Ramos (cell line): ENCODE data around the gene MAN1A1.

Source experiments
- in situ Hi-C: fragments of 300-500 bp; cut with MboI; formaldehyde crosslinking; loops from one replicate; pipeline ENCODE4 v1.14.3; 2022; ENCODE audit warnings: low sequenced_read_pairs; ENCODE audit not compliant: unreplicated experiment

MAN1A1 gene

DNA sequence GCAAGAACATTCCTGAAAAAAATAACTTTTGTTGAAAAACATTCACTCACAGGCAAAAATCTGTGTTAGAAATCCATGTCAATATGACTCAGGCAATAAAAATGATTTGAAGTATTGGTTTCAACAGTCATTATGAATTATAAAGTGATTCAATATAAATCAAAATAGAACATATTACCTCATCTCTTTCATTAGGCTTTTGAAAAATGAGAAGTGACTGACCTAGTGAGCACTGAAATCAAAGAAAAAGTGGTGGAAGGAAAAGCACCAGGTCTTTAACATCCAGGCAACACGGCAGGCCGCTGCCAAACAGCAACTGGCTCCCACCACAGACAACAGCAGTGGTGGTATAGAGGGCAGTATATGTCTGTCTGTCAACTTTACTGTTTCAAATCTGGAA is 68.9 kb downstream of the MAN1A1 start:
- in situ Hi-C loops: no loop called here

DNA sequence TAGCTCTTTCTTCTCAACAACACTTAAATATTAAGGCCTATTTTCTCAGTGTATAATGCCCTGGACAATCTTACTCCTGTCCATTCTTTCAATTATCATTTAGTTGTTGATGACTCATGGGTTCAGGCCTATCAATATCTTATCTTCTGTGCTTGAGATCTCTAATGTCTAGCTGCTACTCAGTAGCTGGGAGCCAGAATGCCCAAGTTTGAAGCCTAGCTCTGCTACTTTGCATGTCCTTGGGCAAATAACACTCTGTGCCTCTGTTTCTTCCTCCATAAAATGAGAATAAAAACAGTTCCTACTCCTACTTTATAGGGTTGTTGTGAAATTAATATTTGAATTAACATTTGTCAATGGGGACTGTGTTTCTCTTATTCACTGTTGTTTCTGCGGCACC is 69.5 kb downstream of the MAN1A1 start:
- in situ Hi-C loops: no loop called here

DNA sequence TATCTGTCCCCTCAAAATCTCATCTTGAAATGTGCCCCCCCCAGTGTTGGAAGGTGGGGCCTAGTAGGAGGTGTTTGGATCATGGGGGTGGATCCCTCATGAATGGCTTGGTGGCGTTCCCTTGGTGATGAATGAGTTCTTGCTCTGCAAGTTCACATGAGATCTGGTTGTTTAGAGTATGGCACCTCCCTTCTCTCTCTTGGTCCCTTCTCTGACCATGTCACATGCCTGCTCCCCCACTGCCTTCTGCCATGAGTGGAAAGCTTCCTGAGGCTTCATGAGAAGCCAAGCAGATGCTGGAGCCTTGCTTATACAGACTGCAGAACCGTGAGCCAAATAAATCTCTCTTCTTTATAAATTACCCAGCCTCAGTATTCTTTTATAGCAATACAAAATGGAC is 70.9 kb downstream of the MAN1A1 start:
- in situ Hi-C loops: no loop called here

- in situ Hi-C loops: no loop called here
Measured at GRCh38 chr6:119277052-119277451, 72.5 kb downstream of the MAN1A1 start.

- in situ Hi-C loops: no loop called here
Measured at GRCh38 chr6:119276211-119276610, 73.3 kb downstream of the MAN1A1 start.

GRCh38 chr6:119274197-119274595 is 75.4 kb downstream of the MAN1A1 start:
- in situ Hi-C loops: no loop called here

GRCh38 chr6:119273272-119274196 is 76.0 kb downstream of the MAN1A1 start:
- in situ Hi-C loops: no loop called here

DNA sequence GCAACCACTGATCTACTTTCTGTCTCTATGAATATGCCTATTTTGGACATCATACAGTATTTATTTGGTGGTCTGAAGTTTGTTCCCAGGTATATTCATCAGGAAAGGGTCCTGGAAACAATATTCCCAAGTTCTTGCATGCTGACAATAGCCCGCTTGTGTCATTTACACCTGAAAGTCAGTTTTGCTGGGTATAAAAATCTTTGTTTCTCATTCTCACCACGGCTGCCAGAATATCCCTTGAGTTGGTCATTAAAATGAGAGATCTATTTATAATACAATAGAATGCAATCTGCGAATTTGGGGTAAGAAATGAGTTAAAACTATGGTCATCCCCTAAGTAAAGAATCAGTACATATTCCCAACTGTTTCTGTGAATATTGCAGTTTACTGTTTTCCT is 79.0 kb downstream of the MAN1A1 start:
- in situ Hi-C loops: no loop called here

- in situ Hi-C loops: no loop called here
Measured at GRCh38 chr6:119269266-119270103, 80.1 kb downstream of the MAN1A1 start.

DNA sequence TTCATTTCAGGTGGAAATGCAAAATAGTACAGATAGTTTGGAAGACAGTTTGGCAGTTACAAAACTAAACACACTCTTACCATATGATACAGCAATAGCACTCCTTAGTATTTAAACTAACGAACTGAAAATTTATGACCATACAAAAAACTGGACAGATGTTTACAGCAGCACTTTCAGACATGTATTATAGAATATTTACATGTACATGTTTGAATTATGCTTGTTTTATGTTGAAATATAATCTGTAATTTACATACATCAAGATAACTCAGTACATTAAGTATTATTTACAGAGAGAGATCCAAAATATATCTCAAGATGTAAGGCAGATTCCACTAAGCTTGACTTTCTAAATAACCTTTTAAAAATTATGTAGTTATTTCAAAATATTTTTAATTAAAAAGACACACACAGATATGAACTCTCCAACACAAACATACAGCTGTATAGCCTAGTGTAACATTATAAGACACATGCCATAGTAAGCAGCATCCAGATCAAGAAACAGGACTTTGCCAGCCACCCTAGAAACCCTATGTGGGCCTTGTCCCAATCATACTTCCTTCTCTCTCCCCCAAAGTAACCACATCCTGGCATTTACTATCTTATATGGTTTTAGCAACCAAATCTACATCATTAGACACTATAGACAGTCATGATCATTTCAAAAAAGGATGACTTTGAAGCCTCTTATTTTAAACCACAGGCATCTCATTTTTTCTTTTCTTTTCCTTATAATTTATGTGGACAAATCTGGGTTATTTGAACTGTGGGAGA is 82.2 kb downstream of the MAN1A1 start:
- in situ Hi-C loops: no loop called here

GRCh38 chr6:119264854-119265397 is 84.6 kb downstream of the MAN1A1 start:
- in situ Hi-C loops: no loop called here

GRCh38 chr6:119262612-119263011 is 86.9 kb downstream of the MAN1A1 start:
- in situ Hi-C loops: no loop called here

GRCh38 chr6:119261944-119262284 is 87.6 kb downstream of the MAN1A1 start:
- in situ Hi-C loops: no loop called here

DNA sequence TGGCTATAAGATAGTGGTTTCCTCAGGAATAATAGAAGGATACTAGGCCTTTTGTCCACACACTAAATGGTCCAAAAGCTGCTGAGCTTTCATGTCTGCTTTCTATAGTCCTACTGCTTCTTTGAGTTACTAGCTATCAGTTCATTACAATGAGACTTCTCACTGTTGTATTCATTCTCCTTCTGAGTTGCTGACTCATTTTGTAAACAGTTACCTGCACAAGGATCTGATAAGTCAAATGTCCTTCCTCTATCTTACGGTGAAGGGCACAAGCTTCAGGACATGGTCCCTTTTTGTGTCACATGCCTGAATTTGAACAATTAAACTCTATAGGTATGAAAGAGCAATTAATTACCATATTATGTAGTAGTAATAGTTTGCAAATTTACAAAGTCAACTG is 90.5 kb downstream of the MAN1A1 start:
- in situ Hi-C loops: no loop called here

GRCh38 chr6:119257726-119258125 is 91.8 kb downstream of the MAN1A1 start:
- in situ Hi-C loops: no loop called here

DNA sequence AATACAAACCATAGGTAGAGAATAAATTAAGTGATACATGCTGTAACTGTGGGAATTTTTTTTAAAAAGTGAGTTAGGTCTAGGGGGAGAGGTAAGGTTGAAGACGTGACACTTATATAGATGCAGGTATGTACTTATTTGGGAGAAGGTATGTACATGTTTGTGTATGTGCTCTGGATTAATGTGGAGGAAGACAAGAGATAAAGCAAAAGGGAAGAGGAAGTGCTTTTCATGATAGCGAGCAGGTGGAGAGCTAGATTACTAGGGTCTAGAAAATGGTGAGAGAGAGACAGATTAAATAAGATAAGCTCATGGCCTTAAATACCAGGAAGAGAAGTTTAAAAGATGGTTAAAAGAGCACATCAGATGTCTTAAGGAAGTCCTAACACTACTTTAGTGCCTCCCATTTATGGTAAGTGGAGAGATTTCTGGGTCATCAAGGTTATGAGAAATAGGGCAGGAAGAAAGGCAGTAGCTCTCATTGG is 92.5 kb downstream of the MAN1A1 start:
- in situ Hi-C loops: no loop called here

GRCh38 chr6:119256392-119256791 is 93.2 kb downstream of the MAN1A1 start:
- in situ Hi-C loops: no loop called here

DNA sequence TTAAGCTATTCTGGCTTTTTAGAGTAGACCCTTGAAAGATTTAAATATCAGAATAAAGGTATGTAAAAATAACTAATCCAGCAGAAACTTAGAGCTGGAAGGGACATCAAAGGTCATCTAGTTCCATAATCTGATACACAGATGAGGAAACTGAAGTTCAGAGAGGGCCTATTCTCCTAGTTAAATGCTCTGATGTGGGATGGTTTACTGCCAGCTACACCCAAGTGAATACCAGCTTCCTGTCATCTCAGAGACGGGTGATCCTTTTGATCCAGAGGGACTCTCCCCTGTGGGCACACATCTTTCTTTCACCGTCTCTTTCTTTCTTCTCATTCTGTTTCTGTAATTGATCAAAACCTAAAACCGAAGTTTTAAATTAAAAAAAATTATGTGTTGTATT is 94.1 kb downstream of the MAN1A1 start:
- in situ Hi-C loops: no loop called here

- in situ Hi-C loops: no loop called here
Measured at GRCh38 chr6:119250036-119250435, 99.5 kb downstream of the MAN1A1 start.

- in situ Hi-C loops: no loop called here
Measured at GRCh38 chr6:119249319-119249718, 100.2 kb downstream of the MAN1A1 start.
